HG03442 (cell line): ENCODE measurements around the gene DNAJC15.

Experiments
- ATAC-seq: cut with Tn5 transposase; IDR thresholded peaks from one replicate; pipeline ENCODE4 v1.9.1; 2021; ENCODE audit warnings: mild to moderate bottlenecking, moderate library complexity; ENCODE audit not compliant: unreplicated experiment

The DNAJC15 gene

DNA sequence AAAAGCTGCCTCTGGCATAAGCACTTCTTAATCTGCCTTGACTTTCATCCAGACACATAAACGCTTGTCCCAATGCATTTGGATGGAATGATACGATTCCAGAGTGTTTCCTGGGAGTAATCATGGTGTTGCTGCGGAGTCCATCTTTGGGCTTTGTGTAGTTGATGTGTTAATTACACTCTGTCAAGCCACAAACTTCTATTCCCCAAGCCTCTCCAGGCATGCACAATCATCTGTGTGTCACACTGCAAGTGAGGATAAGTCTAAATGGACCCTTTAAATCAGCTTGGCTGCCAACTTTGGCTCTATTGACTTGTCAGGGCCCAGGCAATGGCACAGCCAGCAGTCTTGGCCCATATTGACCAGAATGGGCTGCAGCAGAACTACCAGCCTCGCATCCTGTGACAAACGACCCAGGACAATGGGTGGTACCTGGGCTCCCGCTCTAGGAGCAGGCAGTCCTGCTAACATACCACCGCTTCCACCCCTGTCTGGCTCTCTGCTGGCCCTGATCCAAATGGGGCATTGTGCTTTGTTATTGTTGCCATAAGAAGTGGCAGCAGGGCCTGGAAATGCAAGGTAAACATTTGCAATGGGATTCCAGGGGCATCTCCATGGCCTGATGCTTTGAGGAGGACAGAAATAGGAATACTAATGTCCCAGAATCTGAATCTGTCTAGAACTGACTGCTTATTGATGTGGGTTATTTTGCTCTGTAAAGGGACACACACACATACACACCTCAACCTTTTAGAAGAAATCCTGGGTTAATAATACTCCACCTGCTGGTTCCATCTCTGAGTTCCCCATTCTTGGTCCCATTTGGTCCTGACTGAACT, 127.2 kb downstream of the DNAJC15 start:
- no peak for ATAC-seq

DNA sequence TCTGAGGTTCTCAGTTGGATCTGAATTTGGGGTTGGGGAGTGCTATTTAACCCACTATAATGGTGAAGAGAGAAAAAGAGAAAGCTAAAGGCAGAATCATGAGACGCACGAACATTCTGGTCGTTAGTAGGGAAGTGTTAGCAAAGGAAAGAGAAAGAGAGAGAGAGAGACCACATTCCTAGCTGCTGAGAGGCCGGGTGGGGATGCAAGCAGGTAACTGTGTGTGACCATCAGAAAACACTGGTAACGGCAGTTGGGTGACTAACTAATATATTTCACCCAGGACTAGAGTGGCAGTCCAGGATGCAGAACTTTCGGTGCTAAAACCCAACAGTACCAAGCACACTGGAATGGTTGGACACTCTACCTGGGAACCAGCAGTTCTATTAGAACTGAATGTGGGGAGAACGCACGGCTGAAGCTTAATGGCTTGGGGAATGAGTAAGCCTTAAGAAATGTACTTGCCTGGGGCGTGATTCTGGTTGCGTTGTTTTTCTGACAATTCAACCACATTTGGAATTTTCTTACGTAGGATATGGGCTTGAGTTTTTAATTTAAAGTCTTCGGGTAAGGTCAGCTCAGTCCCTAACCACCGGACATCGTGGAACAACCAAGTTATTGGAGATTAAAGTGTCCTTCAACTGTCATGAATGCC, 130.2 kb downstream of the DNAJC15 start:
- ATAC-seq: no peak

- ATAC-seq: no peak
Measured at GRCh38 chr13:43154156-43154651, 130.8 kb downstream of the DNAJC15 start.

- ATAC-seq: no peak
Measured at GRCh38 chr13:43154839-43155238, 131.5 kb downstream of the DNAJC15 start.

DNA sequence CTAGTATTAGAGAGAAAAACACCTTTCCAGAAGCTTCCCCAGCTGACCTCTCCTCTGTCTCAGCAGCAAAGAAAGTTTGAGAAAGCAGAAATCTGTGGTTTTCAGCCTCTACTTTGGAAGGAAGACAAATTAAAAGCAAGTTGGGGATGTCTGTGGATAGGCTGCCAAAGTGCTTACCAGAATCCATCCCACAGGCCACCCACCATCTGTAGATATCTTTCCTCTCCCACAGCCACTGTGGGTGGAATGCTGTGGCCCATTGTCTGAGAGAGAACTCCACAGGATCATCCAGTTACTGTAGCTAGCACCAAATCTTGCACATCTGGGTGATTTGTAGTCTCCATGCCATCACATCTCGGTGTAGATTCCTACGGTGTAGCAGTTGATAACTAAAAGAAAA, 133.5 kb downstream of the DNAJC15 start:
- no peak for ATAC-seq

DNA sequence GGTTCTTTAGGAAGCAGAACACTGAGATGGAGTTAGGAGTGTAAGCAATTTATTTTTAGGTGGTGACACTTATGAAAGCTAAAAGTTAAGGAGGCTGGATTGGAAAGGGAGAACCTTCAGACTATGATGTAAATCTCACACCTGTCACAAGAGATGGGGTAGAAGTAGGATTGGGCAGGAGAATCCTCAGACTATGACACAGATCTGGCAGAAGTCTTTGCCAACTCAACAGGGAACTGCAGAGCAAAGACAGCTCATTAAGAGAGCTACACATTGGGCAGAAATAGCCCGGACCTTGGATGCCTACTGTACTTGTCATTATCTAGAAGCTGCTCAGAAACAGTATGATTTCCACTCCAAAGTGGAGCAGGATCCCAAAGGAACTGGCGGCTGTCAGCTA, 134.4 kb downstream of the DNAJC15 start:
- no peak for ATAC-seq

- no peak for ATAC-seq
Measured at GRCh38 chr13:43158516-43158915, 135.1 kb downstream of the DNAJC15 start.

DNA sequence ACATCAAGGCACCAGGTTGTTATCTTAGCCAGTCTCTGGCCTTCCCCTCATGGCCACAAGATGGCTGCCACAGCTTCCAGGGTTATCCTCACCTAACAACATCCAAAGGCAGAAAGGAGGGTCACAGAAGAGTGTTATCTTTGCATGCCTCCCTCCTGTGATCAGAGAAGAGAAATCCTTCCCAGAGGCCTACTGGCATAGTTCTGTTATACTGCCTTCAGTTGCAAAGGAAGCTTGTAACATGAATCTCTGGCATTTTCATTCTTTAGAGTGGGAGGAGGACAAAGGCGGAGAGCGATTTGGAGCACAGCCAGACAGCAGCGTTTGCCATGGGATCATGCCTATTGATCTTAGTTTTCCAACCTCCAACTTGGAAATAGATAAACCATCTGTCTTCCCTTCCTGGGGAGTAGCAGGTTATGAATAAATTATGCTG, 135.7 kb downstream of the DNAJC15 start:
- ATAC-seq: no peak
